Measurements from ENCODE around the gene RPS23. TPM values are rescaled to one million over a fixed set of nuclear protein-coding genes. Genes with fewer than 3 reads are reported as not detected.

RPS23 gene
- total RNA-seq, 1 donor from 2014 or later = 5,433 TPM

- no peak for DNase-seq (ENCODE audit: low spot score)
- peaks cover 31% of the 10 kb centered on the region for H3K4me1 Mint-ChIP-seq
- peaks cover 15% of the 10 kb centered on the region for H3K36me3 Mint-ChIP-seq
- Histone ChIP-seq H3K79me2 (ENCODE audit: low read depth) (no peaks in the 10 kb centered on the region), H3K4me1 (peaks cover 46% of the 10 kb centered on the region), H3K27ac (no peak overlapping the region), H2AFZ (replicated peaks) (no peak overlapping the region), H3F3A (ENCODE audit: low read depth) (peaks cover 48% of the 10 kb centered on the region), H3K9me3 (ENCODE audit: low read depth) (peaks cover 7% of the 10 kb centered on the region), H3K4me3 (no peak overlapping the region), H3K27me3 (no peaks in the 10 kb centered on the region), H3K36me3 (peaks cover 6% of the 10 kb centered on the region), H3K4me2 (peak overlapping the region; percentile 11), H4K20me1 (ENCODE audit: low read depth) (no peaks in the 10 kb centered on the region), H3K9ac (no peak overlapping the region)
- peaks cover 20% of the 10 kb centered on the region for H3K9me3 Mint-ChIP-seq
- peaks cover 2% of the 10 kb centered on the region for H3K27me3 Mint-ChIP-seq (ENCODE audit: insufficient read depth, low read depth)
- TF ChIP-seq EZH2phosphoT487 (IDR thresholded peaks at IDR 0.05) (no peak), CTCF (IDR thresholded peaks at IDR 0.05) (no peak), EZH2 (IDR thresholded peaks at IDR 0.05) (no peak)
- H3K4me3 Mint-ChIP-seq = no peak overlapping the region
- peak overlapping the region; percentile 48 for H3K27ac Mint-ChIP-seq
These were observed 29.3 kb upstream of the RPS23 start for GRCh38 chr5:82307451-82307850.

GRCh38 chr5:82306151-82306550 lies 28.0 kb upstream of the RPS23 start:
- H3K4me2 ChIP-seq = peak overlapping the region; percentile 43
- H2AFZ ChIP-seq (replicated peaks) = no peak overlapping the region

GRCh38 chr5:82301190-82301589 lies 23.0 kb upstream of the RPS23 start:
- no peak for TF ChIP-seq EZH2 (IDR thresholded peaks at IDR 0.05)
- no peak for TF ChIP-seq EZH2phosphoT487 (IDR thresholded peaks at IDR 0.05)
- no peak for TF ChIP-seq CTCF (IDR thresholded peaks at IDR 0.05)
- Histone ChIP-seq H3K36me3 (no peaks in the 10 kb centered on the region), H3K27ac (no peak overlapping the region)

More at GRCh38 chr5:82306151-82306550, 28.0 kb upstream of the RPS23 start:
- Histone ChIP-seq H3K9ac (no peak overlapping the region), H3K27me3 (no peaks in the 10 kb centered on the region), H3F3A (ENCODE audit: low read depth) (peaks cover 49% of the 10 kb centered on the region), H3K79me2 (ENCODE audit: low read depth) (no peaks in the 10 kb centered on the region), H4K20me1 (ENCODE audit: low read depth) (no peaks in the 10 kb centered on the region), H3K27ac (peak overlapping the region; percentile 63), H3K36me3 (peaks cover 6% of the 10 kb centered on the region), H3K4me3 (no peak overlapping the region), H3K9me3 (ENCODE audit: low read depth) (peaks cover 7% of the 10 kb centered on the region), H3K4me1 (peaks cover 46% of the 10 kb centered on the region)
- Mint-ChIP-seq H3K27ac (no peak overlapping the region), H3K36me3 (peaks cover 15% of the 10 kb centered on the region), H3K9me3 (peaks cover 20% of the 10 kb centered on the region), H3K4me1 (peaks cover 28% of the 10 kb centered on the region), H3K4me3 (no peak overlapping the region), H3K27me3 (ENCODE audit: insufficient read depth, low read depth) (peaks cover 2% of the 10 kb centered on the region)
- peak; percentile 80 for DNase-seq (ENCODE audit: low spot score)
- peak; percentile 95 for TF ChIP-seq EZH2phosphoT487 (IDR thresholded peaks at IDR 0.05)
- TF ChIP-seq EZH2 (IDR thresholded peaks at IDR 0.05) = no peak
- TF ChIP-seq CTCF (IDR thresholded peaks at IDR 0.05) = peak; percentile 3

More at GRCh38 chr5:82301190-82301589, 23.0 kb upstream of the RPS23 start:
- Histone ChIP-seq H3K9me3 (ENCODE audit: low read depth) (no peaks in the 10 kb centered on the region), H3K4me3 (no peak overlapping the region), H4K20me1 (ENCODE audit: low read depth) (no peaks in the 10 kb centered on the region), H3K4me1 (peaks cover 33% of the 10 kb centered on the region), H3K9ac (no peak overlapping the region), H3K4me2 (no peak overlapping the region), H2AFZ (replicated peaks) (no peak overlapping the region), H3F3A (ENCODE audit: low read depth) (peaks cover 39% of the 10 kb centered on the region), H3K79me2 (ENCODE audit: low read depth) (no peaks in the 10 kb centered on the region), H3K27me3 (no peaks in the 10 kb centered on the region)
- Mint-ChIP-seq H3K4me1 (peaks cover 15% of the 10 kb centered on the region), H3K27ac (no peak overlapping the region), H3K27me3 (ENCODE audit: insufficient read depth, low read depth) (no peaks in the 10 kb centered on the region), H3K9me3 (peaks cover 2% of the 10 kb centered on the region), H3K36me3 (peaks cover 2% of the 10 kb centered on the region), H3K4me3 (no peak overlapping the region)
- DNase-seq (ENCODE audit: low spot score) = no peak

All from neural progenitor cell (in vitro differentiated cells).